Astrocyte (in vitro differentiated cells and primary cell): ENCODE measurements around the gene CHD5. TPM values are rescaled to one million over a fixed set of nuclear protein-coding genes. Genes with fewer than 3 reads are reported as not detected.

Experiments used
- DNase-seq: peaks from one replicate; pipeline ENCODE4 v3.0.0-alpha.2; 2010; ENCODE audit warnings: low read depth
- FAIRE-seq: peaks from 2 replicates; lab custom pipeline; 2011; peaks lifted over from hg19 to GRCh38; lab: Jason Lieb, UNC
- H2AFZ ChIP-seq: 2 replicates; pipeline ENCODE4 v1.6.0; 2012; ENCODE audit warnings: low read depth, low read length, inconsistent platforms
- H3K27ac ChIP-seq: 2 replicates; pipeline ENCODE4 v1.5.1; 2011; ENCODE audit warnings: low read depth, low read length, inconsistent platforms
- H3K27me3 ChIP-seq: 2 replicates; pipeline ENCODE4 v1.6.0; 2011; ENCODE audit warnings: low read length, inconsistent platforms; ENCODE audit not compliant: insufficient read depth
- H3K36me3 ChIP-seq: 2 replicates; pipeline ENCODE4 v1.5.1; 2011; ENCODE audit warnings: low read length, inconsistent platforms; ENCODE audit not compliant: insufficient read depth
- H3K4me1 ChIP-seq: 2 replicates; pipeline ENCODE4 v1.5.1; 2011; ENCODE audit warnings: low read length, inconsistent platforms; ENCODE audit not compliant: insufficient read depth
- H3K4me2 ChIP-seq: 2 replicates; pipeline ENCODE4 v1.6.0; 2012; ENCODE audit warnings: low read length, inconsistent platforms
- H3K4me3 ChIP-seq: 2 replicates; pipeline ENCODE4 v1.5.1; 2011; ENCODE audit warnings: low read depth, mild to moderate bottlenecking, low read length, inconsistent platforms; ENCODE audit not compliant: insufficient read depth
- H3K79me2 ChIP-seq: 2 replicates; pipeline ENCODE4 v1.6.0; 2012; ENCODE audit warnings: mild to moderate bottlenecking, low read length, inconsistent platforms; ENCODE audit not compliant: insufficient read depth
- H3K9ac ChIP-seq: 2 replicates; pipeline ENCODE4 v1.6.0; 2012; ENCODE audit warnings: mild to moderate bottlenecking, low read length, inconsistent platforms
- H3K9me3 ChIP-seq: 2 replicates; pipeline ENCODE4 v1.5.1; 2012; ENCODE audit warnings: low read depth, mild to moderate bottlenecking, low read length, inconsistent platforms; ENCODE audit not compliant: insufficient read depth
- H4K20me1 ChIP-seq: 2 replicates; pipeline ENCODE4 v1.6.0; 2012; ENCODE audit warnings: low read length, inconsistent platforms; ENCODE audit not compliant: insufficient read depth
- H3K27ac Mint-ChIP-seq: one replicate; pipeline ENCODE4 v1.8.0; 2021; ENCODE audit warnings: mild to moderate bottlenecking, mixed read lengths; ENCODE audit not compliant: unreplicated experiment
- H3K27me3 Mint-ChIP-seq: one replicate; pipeline ENCODE4 v1.8.0; 2021; ENCODE audit warnings: low read depth, mixed read lengths; ENCODE audit not compliant: unreplicated experiment
- H3K36me3 Mint-ChIP-seq: one replicate; pipeline ENCODE4 v1.8.0; 2021; ENCODE audit warnings: low read depth, mixed read lengths; ENCODE audit not compliant: unreplicated experiment
- H3K4me1 Mint-ChIP-seq: one replicate; pipeline ENCODE4 v1.8.0; 2021; ENCODE audit warnings: low read depth, mixed read lengths; ENCODE audit not compliant: unreplicated experiment
- H3K4me3 Mint-ChIP-seq: one replicate; pipeline ENCODE4 v1.8.0; 2021; ENCODE audit warnings: mild to moderate bottlenecking, moderate library complexity, mixed read lengths; ENCODE audit not compliant: unreplicated experiment
- H3K9me3 Mint-ChIP-seq: one replicate; pipeline ENCODE4 v1.8.0; 2021; ENCODE audit warnings: mild to moderate bottlenecking, mixed read lengths; ENCODE audit not compliant: unreplicated experiment
- EZH2 ChIP-seq: IDR thresholded peaks from 2 replicates; pipeline ENCODE4 v1.6.1; 2012; ENCODE audit warnings: mild to moderate bottlenecking, low read length, inconsistent platforms; ENCODE audit not compliant: insufficient read depth
- total RNA-seq: library from RNA; stranded (reverse); gene quantifications from 2 replicates; pipeline ENCODE4 v1.2.1, GENCODE V29; 2021
- TF ChIP-seq, protein P1 (sequence below): IDR thresholded peaks from 2 replicates; pipeline ENCODE4 v1.5.1; 2011; ENCODE audit warnings: low read depth, mild to moderate bottlenecking, inconsistent platforms, low read length, moderate library complexity; ENCODE audit not compliant: insufficient read depth

Gene CHD5
- total RNA-seq, 1 donor from 2014 or later, result 0.18 TPM

DNA sequence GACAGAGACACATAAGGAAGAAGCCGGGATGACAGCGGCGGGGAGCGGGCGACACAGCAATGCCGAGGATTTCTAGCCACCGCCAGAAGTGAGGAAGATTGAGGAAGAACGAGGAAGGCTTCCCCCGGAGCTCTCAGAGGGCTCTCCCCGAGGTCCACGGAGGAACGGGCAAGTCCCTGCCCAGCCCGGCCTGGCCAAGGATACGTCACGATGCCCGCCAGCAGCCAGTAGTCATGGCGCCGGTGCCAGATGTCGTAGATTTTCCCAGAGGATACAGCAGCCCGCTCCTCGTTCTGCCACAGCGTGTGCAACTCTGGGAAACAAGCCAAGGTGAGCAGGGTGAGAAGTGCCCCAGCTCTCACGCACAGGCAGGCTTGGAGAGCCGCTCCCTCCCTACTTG is 68.5 kb downstream of the CHD5 start:
- Mint-ChIP-seq H3K4me3 (no peak overlapping the region), H3K4me1 (no peaks in the 10 kb centered on the region), H3K36me3 (no peaks in the 10 kb centered on the region), H3K27me3 (peaks cover 45% of the 10 kb centered on the region), H3K9me3 (peaks cover 2% of the 10 kb centered on the region), H3K27ac (no peak overlapping the region)
- peaks cover 2% of the 10 kb centered on the region for H3K27me3 ChIP-seq
- H3K79me2 ChIP-seq, result no peaks in the 10 kb centered on the region
- FAIRE-seq (no peak), DNase-seq (no peak)
- peaks cover 5% of the 10 kb centered on the region for H4K20me1 ChIP-seq
- H3K9ac ChIP-seq, result no peak overlapping the region
- no peak overlapping the region for H3K27ac ChIP-seq
- H3K9me3 ChIP-seq, result peaks cover 5% of the 10 kb centered on the region
- H3K4me2 ChIP-seq, result no peak overlapping the region
- H2AFZ ChIP-seq, result no peak overlapping the region
- H3K4me1 ChIP-seq, result no peaks in the 10 kb centered on the region
- TF ChIP-seq, protein P1, sequence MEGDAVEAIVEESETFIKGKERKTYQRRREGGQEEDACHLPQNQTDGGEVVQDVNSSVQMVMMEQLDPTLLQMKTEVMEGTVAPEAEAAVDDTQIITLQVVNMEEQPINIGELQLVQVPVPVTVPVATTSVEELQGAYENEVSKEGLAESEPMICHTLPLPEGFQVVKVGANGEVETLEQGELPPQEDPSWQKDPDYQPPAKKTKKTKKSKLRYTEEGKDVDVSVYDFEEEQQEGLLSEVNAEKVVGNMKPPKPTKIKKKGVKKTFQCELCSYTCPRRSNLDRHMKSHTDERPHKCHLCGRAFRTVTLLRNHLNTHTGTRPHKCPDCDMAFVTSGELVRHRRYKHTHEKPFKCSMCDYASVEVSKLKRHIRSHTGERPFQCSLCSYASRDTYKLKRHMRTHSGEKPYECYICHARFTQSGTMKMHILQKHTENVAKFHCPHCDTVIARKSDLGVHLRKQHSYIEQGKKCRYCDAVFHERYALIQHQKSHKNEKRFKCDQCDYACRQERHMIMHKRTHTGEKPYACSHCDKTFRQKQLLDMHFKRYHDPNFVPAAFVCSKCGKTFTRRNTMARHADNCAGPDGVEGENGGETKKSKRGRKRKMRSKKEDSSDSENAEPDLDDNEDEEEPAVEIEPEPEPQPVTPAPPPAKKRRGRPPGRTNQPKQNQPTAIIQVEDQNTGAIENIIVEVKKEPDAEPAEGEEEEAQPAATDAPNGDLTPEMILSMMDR, result no peak
- no peak for TF ChIP-seq EZH2
- no peaks in the 10 kb centered on the region for H3K36me3 ChIP-seq
- no peak overlapping the region for H3K4me3 ChIP-seq

DNA sequence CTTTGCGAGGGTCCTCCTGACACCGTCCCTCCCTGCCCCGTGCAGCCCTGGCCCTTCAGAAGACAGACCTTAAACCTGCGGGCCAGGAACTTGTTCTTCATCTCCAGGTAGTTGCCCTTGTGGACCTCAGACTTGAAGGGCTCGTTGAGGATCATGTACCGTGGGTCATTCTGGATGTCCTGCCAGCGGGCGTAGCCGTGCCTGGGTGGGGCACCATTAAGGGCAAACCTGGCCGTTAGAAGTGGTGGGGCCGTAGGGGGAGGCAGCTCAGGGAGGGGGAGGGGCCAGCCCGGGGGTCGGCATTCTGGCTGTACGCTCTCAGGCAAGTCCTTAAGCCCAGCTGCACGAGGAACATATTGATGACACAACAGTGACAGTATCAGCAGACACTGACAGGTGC is 69.8 kb downstream of the CHD5 start:
- peaks cover 2% of the 10 kb centered on the region for H3K9me3 Mint-ChIP-seq
- no peak for FAIRE-seq

DNA sequence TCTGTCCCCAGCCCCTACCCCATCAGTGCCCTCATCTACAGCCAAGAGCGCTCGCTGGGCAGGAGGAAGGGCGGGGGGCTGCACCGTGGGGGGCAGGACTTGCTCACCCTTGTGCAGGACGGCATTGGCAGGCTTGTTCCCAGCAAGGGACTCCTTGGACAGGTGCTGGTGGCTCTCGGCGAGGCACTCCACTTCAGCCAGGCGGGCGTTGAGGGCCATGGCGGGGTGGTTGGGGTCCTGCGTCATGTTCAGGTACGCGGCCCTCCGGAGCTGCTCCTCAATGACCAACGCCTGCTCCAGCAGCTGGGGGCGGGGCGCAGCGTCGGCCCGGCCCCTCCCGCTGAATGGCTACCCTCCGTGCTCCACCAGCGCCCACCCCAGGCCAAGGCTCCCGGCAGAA is 70.4 kb downstream of the CHD5 start:
- Histone ChIP-seq H3K9ac (no peak overlapping the region), H3K4me1 (no peaks in the 10 kb centered on the region), H3K4me3 (no peak overlapping the region), H2AFZ (no peak overlapping the region), H3K79me2 (no peaks in the 10 kb centered on the region), H3K4me2 (no peak overlapping the region), H3K9me3 (no peaks in the 10 kb centered on the region), H4K20me1 (peaks cover 5% of the 10 kb centered on the region), H3K36me3 (no peaks in the 10 kb centered on the region), H3K27me3 (no peaks in the 10 kb centered on the region), H3K27ac (no peak overlapping the region)
- TF ChIP-seq EZH2, result no peak
- TF ChIP-seq, protein P1, result no peak
- no peaks in the 10 kb centered on the region for H3K36me3 Mint-ChIP-seq
- FAIRE-seq, result no peak
- H3K4me1 Mint-ChIP-seq, result no peaks in the 10 kb centered on the region
- peaks cover 2% of the 10 kb centered on the region for H3K9me3 Mint-ChIP-seq
- H3K4me3 Mint-ChIP-seq, result no peak overlapping the region
- H3K27ac Mint-ChIP-seq, result no peak overlapping the region
- DNase-seq, result no peak
- H3K27me3 Mint-ChIP-seq, result peaks cover 50% of the 10 kb centered on the region

More for the DNA sequence above, 69.8 kb downstream of the CHD5 start:
- no peak for TF ChIP-seq EZH2
- TF ChIP-seq, protein P1, result no peak
- Histone ChIP-seq H3K4me3 (no peak overlapping the region), H3K27ac (no peak overlapping the region), H3K27me3 (no peaks in the 10 kb centered on the region), H3K4me2 (no peak overlapping the region), H2AFZ (no peak overlapping the region), H3K9ac (no peak overlapping the region), H3K79me2 (no peaks in the 10 kb centered on the region), H3K4me1 (no peaks in the 10 kb centered on the region), H4K20me1 (peaks cover 5% of the 10 kb centered on the region), H3K36me3 (no peaks in the 10 kb centered on the region), H3K9me3 (peaks cover 2% of the 10 kb centered on the region)
- Mint-ChIP-seq H3K4me1 (no peaks in the 10 kb centered on the region), H3K4me3 (no peak overlapping the region), H3K36me3 (no peaks in the 10 kb centered on the region), H3K27me3 (peaks cover 45% of the 10 kb centered on the region), H3K27ac (no peak overlapping the region)
- no peak for DNase-seq
